Ascending aorta (tissue), 2 donors: Measurements from ENCODE around the gene APOL2. TPM values are rescaled to one million over a fixed set of nuclear protein-coding genes. Genes with fewer than 3 reads are reported as not detected.

Source experiments
- DNase-seq, 2 donors: peaks; one replicate each; pipeline ENCODE4 v3.0.0-alpha.2; 2019; ENCODE audit warnings: low spot score in 2 of 2
- H3K27ac ChIP-seq, 2 donors: fragments of 200-600 bp; sonication (generic); one replicate each; pipeline ENCODE4 v1.5.1; 2016 to 2017; ENCODE audit warnings: mild to moderate bottlenecking in 1 of 2
- H3K27me3 ChIP-seq: fragments of 200-600 bp; sonication (generic); one replicate; pipeline ENCODE4 v1.5.1; 2017
- H3K36me3 ChIP-seq, 2 donors: fragments of 200-600 bp; sonication (generic); one replicate each; pipeline ENCODE4 v1.5.1; 2016
- H3K4me1 ChIP-seq, 2 donors: fragments of 200-600 bp; sonication (generic); one replicate each; pipeline ENCODE4 v1.5.1; 2016 to 2017; ENCODE audit warnings: mild to moderate bottlenecking in 1 of 2
- H3K4me3 ChIP-seq, 2 donors: fragments of 200-600 bp; sonication (generic); one replicate each; pipeline ENCODE4 v1.5.1; 2016 to 2017; ENCODE audit warnings: mild to moderate bottlenecking in 1 of 2
- H3K9me3 ChIP-seq, 2 donors: fragments of 200-600 bp; sonication (generic); one replicate each; pipeline ENCODE4 v1.5.1; 2016
- intact Hi-C: fragments of 100-400 bp; cut with DNase I; formaldehyde crosslinking; loops from one replicate; pipeline ENCODE4 v1.15.1; 2023
- total RNA-seq: library from RNA; depleted of rRNA; stranded (reverse); fragments of >200 nt; gene quantifications from one replicate; pipeline ENCODE4 v1.1.0, GENCODE V29; 2016
- TF ChIP-seq, protein P1 (sequence below), 3 experiments: fragments of 200-600 bp in 2 of 3; fragments of 450-650 bp in 1 of 3; sonication (generic) in 2 of 3; IDR thresholded peaks; one replicate each; pipeline ENCODE4 v1.5.1; 2016 to 2019; ENCODE audit warnings: antibody characterized with exemption in 3 of 3, mild to moderate bottlenecking in 1 of 3, moderate library complexity in 1 of 3

APOL2 gene
- total RNA-seq, 1 donor from 2014 or later: 34.3 TPM

DNA sequence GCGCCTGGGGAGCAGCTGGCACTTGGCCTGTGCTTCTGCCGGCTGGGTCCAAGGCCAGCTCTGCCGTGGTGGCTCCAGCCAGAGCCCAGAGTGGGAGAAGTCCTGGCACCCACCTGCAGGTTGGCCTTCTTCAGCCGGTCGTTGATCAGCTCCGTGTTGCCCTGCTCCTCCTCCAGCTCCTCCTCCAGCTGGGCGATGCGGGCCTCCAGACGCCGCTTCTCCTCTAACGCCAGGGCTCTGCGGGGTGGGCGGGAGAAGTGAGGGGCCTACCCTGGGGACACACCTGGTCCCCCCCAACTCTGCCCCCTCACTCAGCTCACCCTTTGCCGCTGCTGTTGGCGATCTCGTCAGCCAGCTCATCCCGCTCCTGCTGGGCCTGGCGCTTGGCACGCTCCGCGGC lies 46.2 kb upstream of the APOL2 start:
- TF ChIP-seq, protein P1, sequence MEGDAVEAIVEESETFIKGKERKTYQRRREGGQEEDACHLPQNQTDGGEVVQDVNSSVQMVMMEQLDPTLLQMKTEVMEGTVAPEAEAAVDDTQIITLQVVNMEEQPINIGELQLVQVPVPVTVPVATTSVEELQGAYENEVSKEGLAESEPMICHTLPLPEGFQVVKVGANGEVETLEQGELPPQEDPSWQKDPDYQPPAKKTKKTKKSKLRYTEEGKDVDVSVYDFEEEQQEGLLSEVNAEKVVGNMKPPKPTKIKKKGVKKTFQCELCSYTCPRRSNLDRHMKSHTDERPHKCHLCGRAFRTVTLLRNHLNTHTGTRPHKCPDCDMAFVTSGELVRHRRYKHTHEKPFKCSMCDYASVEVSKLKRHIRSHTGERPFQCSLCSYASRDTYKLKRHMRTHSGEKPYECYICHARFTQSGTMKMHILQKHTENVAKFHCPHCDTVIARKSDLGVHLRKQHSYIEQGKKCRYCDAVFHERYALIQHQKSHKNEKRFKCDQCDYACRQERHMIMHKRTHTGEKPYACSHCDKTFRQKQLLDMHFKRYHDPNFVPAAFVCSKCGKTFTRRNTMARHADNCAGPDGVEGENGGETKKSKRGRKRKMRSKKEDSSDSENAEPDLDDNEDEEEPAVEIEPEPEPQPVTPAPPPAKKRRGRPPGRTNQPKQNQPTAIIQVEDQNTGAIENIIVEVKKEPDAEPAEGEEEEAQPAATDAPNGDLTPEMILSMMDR (IDR thresholded peaks at IDR 0.05): no peak
- no peak for DNase-seq
- Histone ChIP-seq H3K27ac (peak overlapping the region; percentile 57 to 62), H3K36me3 (peaks cover 92 to 100% of the 10 kb centered on the region in 2 donors), H3K4me1 (peaks cover 0 to 3% of the 10 kb centered on the region in 2 donors), H3K4me3 (no peak overlapping the region), H3K9me3 (no peaks in the 10 kb centered on the region), H3K27me3 (no peaks in the 10 kb centered on the region)
- intact Hi-C loops: no loop called here

- H3K27me3 ChIP-seq: no peaks in the 10 kb centered on the region
- no peak for DNase-seq
- peaks cover 95 to 99% of the 10 kb centered on the region in 2 donors for H3K36me3 ChIP-seq
- intact Hi-C loops: no loop called here
- H3K27ac ChIP-seq: peak overlapping the region in 1 of 2 donors; percentile 28
- peaks cover 0 to 3% of the 10 kb centered on the region in 2 donors for H3K4me1 ChIP-seq
- no peak overlapping the region for H3K4me3 ChIP-seq
- H3K9me3 ChIP-seq: no peaks in the 10 kb centered on the region
- TF ChIP-seq, protein P1 (IDR thresholded peaks at IDR 0.05): no peak
Observed at GRCh38 chr22:36285017-36285416, 45.7 kb upstream of the APOL2 start.

DNA sequence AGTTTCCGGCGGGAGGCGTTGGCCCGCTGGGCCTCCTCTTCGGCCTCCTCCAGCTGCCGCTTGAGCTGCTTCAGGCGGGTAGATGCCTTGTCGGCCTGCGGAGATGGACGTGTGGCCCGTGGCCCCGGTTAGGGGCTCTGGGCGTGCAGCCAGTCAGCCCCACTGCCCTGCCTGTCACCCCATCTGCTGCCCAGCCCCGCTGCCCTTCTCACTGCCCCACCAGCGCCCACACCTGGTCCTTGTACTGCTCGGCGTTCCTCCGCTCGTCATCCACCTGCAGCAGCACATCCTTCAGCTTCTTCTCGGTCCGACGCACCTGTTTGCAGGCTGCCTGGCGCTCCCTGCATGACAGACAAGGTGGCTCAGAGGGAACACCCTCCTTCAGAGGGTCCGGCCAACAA lies 44.8 kb upstream of the APOL2 start:
- Histone ChIP-seq H3K36me3 (peaks cover 86 to 92% of the 10 kb centered on the region in 2 donors), H3K27me3 (no peaks in the 10 kb centered on the region), H3K9me3 (no peaks in the 10 kb centered on the region), H3K27ac (no peak overlapping the region), H3K4me3 (no peak overlapping the region), H3K4me1 (peaks cover 0 to 3% of the 10 kb centered on the region in 2 donors)
- intact Hi-C loops: no loop called here
- TF ChIP-seq, protein P1 (IDR thresholded peaks at IDR 0.05): no peak
- no peak for DNase-seq

- TF ChIP-seq, protein P1 (IDR thresholded peaks at IDR 0.05): no peak
- intact Hi-C loops: no loop called here
- Histone ChIP-seq H3K27ac (no peak overlapping the region), H3K9me3 (no peaks in the 10 kb centered on the region), H3K4me3 (no peak overlapping the region), H3K4me1 (peaks cover 0 to 6% of the 10 kb centered on the region in 2 donors), H3K27me3 (no peaks in the 10 kb centered on the region), H3K36me3 (peaks cover 68 to 74% of the 10 kb centered on the region in 2 donors)
- no peak for DNase-seq
Observed at GRCh38 chr22:36282328-36282831, 43.1 kb upstream of the APOL2 start.

- no peak overlapping the region for H3K4me3 ChIP-seq
Observed at GRCh38 chr22:36281781-36282327, 42.5 kb upstream of the APOL2 start.

More at GRCh38 chr22:36281781-36282327, 42.5 kb upstream of the APOL2 start:
- intact Hi-C loops: no loop called here
- H3K27me3 ChIP-seq: no peaks in the 10 kb centered on the region
- no peak overlapping the region for H3K27ac ChIP-seq
- DNase-seq: no peak
- peaks cover 63 to 68% of the 10 kb centered on the region in 2 donors for H3K36me3 ChIP-seq
- peaks cover 0 to 8% of the 10 kb centered on the region in 2 donors for H3K4me1 ChIP-seq
- no peaks in the 10 kb centered on the region for H3K9me3 ChIP-seq
- TF ChIP-seq, protein P1 (IDR thresholded peaks at IDR 0.05): no peak
